CD1c-positive myeloid dendritic cell (primary cell): ENCODE data around the gene PAX3.

Source experiments
- DNase-seq: peaks from one replicate; pipeline ENCODE4 v3.0.0-alpha.2; 2016; ENCODE audit errors: extremely low spot score

PAX3 gene

GRCh38 chr2:222298311-222299150, at the start of gene PAX3:
TSS of gene PAX3 (minus strand) at chr2:222298998. CDS start at chr2:222298615, 383 bp downstream.
- no peak for DNase-seq

GRCh38 chr2:222341331-222341730, 42.5 kb upstream of the PAX3 start:
- no peak for DNase-seq

GRCh38 chr2:222338374-222338773, 39.6 kb upstream of the PAX3 start:
- no peak for DNase-seq

- no peak for DNase-seq
These were observed 38.1 kb upstream of the PAX3 start for GRCh38 chr2:222336931-222337330.

- DNase-seq = no peak
These were observed 37.6 kb upstream of the PAX3 start for GRCh38 chr2:222336442-222336841.

- no peak for DNase-seq
These were observed 36.1 kb upstream of the PAX3 start for GRCh38 chr2:222334914-222335313.

GRCh38 chr2:222333397-222333796, 34.6 kb upstream of the PAX3 start:
- DNase-seq = no peak

- peak; percentile 10 for DNase-seq
These were observed 33.3 kb upstream of the PAX3 start for GRCh38 chr2:222332116-222332515.

- no peak for DNase-seq
These were observed 32.1 kb upstream of the PAX3 start for GRCh38 chr2:222330910-222331309.

GRCh38 chr2:222322236-222322635, 23.4 kb upstream of the PAX3 start:
- no peak for DNase-seq

- DNase-seq = no peak
These were observed 21.9 kb upstream of the PAX3 start for GRCh38 chr2:222320436-222321395.

GRCh38 chr2:222319586-222320435, 21.0 kb upstream of the PAX3 start:
- no peak for DNase-seq

- DNase-seq = no peak
These were observed 20.2 kb upstream of the PAX3 start for GRCh38 chr2:222318712-222319585.

- peak; percentile 49 for DNase-seq
These were observed 19.4 kb upstream of the PAX3 start for GRCh38 chr2:222318026-222318711.

GRCh38 chr2:222315443-222316121, 16.8 kb upstream of the PAX3 start:
- DNase-seq = no peak

- DNase-seq = no peak
These were observed 15.0 kb upstream of the PAX3 start for GRCh38 chr2:222313816-222314215.

GRCh38 chr2:222311978-222312738, 13.4 kb upstream of the PAX3 start:
- no peak for DNase-seq

- no peak for DNase-seq
These were observed 12.7 kb upstream of the PAX3 start for GRCh38 chr2:222311319-222311977.
